Measurements from ENCODE around the gene KLHL10.

The KLHL10 gene

GRCh38 chr17:41871789-41872188 is 34.2 kb downstream of the KLHL10 start:
- TF ChIP-seq TAF1 (IDR thresholded peaks at IDR 0.05; ENCODE audit: borderline replicate concordance, insufficient read depth, low read length) (no peak), FOXP2 (optimal IDR thresholded peaks at IDR 0.05; ENCODE audit: borderline replicate concordance, extremely low read depth, extremely low read length, insufficient read depth) (no peak), REST (IDR thresholded peaks at IDR 0.05; ENCODE audit: insufficient read depth in 1 of 2, low read depth in 2 of 2, low read length in 2 of 2) (no peak), SIN3A (IDR thresholded peaks at IDR 0.05; ENCODE audit: borderline replicate concordance, insufficient read depth, low read length) (no peak), POLR2AphosphoS5 (IDR thresholded peaks at IDR 0.05; ENCODE audit: low read depth, low read length) (0 out of 2 replicates have a peak, but pooled peaks have one; percentile 18)

DNA sequence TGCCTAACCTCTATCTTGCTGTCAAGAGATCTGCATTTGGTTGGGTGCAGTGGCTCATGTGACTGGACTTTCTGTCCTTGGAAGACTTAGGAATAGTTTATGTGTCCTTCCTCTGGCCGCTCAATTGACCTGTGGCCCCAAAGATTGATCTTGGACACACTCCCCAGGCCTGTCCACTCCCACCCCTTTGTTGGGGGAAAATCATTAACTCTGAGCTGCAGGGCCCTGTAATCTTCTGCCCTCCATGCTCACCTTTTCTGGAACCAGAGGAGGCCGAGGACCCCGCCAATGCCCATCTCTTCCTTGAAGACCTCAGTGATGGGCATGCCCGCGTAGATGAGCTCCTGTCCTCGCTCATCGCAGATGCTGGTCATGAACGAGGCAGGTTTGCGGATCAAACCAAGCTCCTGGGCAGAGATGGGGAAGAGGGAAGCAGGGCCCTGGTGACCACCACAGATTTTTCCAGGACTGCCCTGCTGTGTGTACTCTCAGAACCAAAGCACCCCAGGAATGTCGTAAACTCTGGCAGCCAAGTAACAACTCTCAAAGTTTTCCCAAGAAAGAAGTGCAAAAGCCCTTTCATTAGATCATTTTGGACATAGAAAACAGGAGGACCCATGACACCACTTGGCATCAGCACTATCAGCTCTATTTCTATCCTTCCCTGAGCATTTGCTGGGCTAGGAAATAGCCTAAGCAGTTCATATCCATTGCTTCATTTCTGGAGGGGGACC is 36.1 kb downstream of the KLHL10 start:
- TF ChIP-seq POLR2AphosphoS5 (IDR thresholded peaks at IDR 0.05; ENCODE audit: low read depth, low read length), result no peak
- no peak for TF ChIP-seq TAF1 (IDR thresholded peaks at IDR 0.05; ENCODE audit: borderline replicate concordance, insufficient read depth, low read length)
- no peak for TF ChIP-seq REST (IDR thresholded peaks at IDR 0.05; ENCODE audit: insufficient read depth in 1 of 2, low read depth in 2 of 2, low read length in 2 of 2)
- TF ChIP-seq SIN3A (IDR thresholded peaks at IDR 0.05; ENCODE audit: borderline replicate concordance, insufficient read depth, low read length), result no peak
- TF ChIP-seq FOXP2 (optimal IDR thresholded peaks at IDR 0.05; ENCODE audit: borderline replicate concordance, extremely low read depth, extremely low read length, insufficient read depth), result no peak

DNA sequence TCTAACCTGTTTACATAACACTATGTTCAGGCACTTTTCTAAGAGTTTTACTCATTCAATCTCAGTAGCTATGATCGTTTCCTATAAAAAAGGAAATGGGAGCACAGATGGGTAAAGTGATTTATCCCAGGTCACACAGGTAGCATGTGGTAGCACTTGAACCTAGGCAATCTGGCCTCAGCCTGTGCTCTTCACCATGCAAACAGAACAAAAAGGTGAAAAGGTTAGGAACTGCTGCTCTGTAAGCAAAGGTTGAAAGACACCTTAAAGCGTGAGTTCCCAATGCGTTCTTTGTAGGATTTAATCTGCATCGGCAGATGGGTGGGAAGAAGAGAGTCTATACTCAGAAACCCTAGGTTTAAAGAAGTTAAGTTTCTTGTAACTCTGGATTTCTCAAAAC is 42.5 kb downstream of the KLHL10 start:
- TF ChIP-seq REST (IDR thresholded peaks at IDR 0.05; ENCODE audit: insufficient read depth in 1 of 2, low read depth in 2 of 2, low read length in 2 of 2) (no peak), TAF1 (IDR thresholded peaks at IDR 0.05; ENCODE audit: borderline replicate concordance, insufficient read depth, low read length) (no peak), FOXP2 (optimal IDR thresholded peaks at IDR 0.05; ENCODE audit: borderline replicate concordance, extremely low read depth, extremely low read length, insufficient read depth) (no peak), SIN3A (IDR thresholded peaks at IDR 0.05; ENCODE audit: borderline replicate concordance, insufficient read depth, low read length) (no peak), POLR2AphosphoS5 (IDR thresholded peaks at IDR 0.05; ENCODE audit: low read depth, low read length) (no peak)

DNA sequence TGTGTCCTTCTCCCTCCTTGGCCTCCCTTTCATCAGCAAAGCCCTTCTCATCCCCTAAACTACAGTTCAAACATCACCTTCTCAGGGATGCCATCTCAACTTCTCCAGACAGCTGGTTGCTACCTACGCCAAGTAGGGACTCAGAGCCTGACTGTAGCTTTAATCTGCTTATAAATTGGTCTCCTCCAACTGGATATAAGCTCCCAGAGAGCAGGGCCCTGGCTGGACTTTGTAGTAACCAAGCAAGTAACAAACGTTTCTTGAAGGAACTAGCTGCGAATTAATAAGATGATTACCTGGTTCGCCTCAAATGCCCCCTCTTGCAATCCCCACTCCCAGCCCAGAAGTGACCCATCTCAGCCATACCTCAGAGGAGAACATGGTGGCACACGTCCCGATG is 45.1 kb downstream of the KLHL10 start:
- TF ChIP-seq TAF1 (IDR thresholded peaks at IDR 0.05; ENCODE audit: borderline replicate concordance, insufficient read depth, low read length) (no peak), SIN3A (IDR thresholded peaks at IDR 0.05; ENCODE audit: borderline replicate concordance, insufficient read depth, low read length) (no peak), FOXP2 (optimal IDR thresholded peaks at IDR 0.05; ENCODE audit: borderline replicate concordance, extremely low read depth, extremely low read length, insufficient read depth) (no peak)

GRCh38 chr17:41885733-41886132 is 48.1 kb downstream of the KLHL10 start:
- TF ChIP-seq POLR2AphosphoS5 (IDR thresholded peaks at IDR 0.05; ENCODE audit: low read depth, low read length), result no peak
- TF ChIP-seq TAF1 (IDR thresholded peaks at IDR 0.05; ENCODE audit: borderline replicate concordance, insufficient read depth, low read length), result no peak
- no peak for TF ChIP-seq REST (IDR thresholded peaks at IDR 0.05; ENCODE audit: insufficient read depth in 1 of 2, low read depth in 2 of 2, low read length in 2 of 2)
- no peak for TF ChIP-seq FOXP2 (optimal IDR thresholded peaks at IDR 0.05; ENCODE audit: borderline replicate concordance, extremely low read depth, extremely low read length, insufficient read depth)
- no peak for TF ChIP-seq SIN3A (IDR thresholded peaks at IDR 0.05; ENCODE audit: borderline replicate concordance, insufficient read depth, low read length)

Measured in PFSK-1 (cell line).